NK-92 (cell line): ENCODE data around the gene TSPEAR.

Experiments
- DNase-seq: peaks from one replicate; lab custom pipeline; 2025; ENCODE audit not compliant: unreplicated experiment; lab: John Stamatoyannopoulos, UW

The TSPEAR gene

GRCh38 chr21:44455524-44456213 lies 255.7 kb downstream of the TSPEAR start:
- DNase-seq, result no peak

DNA sequence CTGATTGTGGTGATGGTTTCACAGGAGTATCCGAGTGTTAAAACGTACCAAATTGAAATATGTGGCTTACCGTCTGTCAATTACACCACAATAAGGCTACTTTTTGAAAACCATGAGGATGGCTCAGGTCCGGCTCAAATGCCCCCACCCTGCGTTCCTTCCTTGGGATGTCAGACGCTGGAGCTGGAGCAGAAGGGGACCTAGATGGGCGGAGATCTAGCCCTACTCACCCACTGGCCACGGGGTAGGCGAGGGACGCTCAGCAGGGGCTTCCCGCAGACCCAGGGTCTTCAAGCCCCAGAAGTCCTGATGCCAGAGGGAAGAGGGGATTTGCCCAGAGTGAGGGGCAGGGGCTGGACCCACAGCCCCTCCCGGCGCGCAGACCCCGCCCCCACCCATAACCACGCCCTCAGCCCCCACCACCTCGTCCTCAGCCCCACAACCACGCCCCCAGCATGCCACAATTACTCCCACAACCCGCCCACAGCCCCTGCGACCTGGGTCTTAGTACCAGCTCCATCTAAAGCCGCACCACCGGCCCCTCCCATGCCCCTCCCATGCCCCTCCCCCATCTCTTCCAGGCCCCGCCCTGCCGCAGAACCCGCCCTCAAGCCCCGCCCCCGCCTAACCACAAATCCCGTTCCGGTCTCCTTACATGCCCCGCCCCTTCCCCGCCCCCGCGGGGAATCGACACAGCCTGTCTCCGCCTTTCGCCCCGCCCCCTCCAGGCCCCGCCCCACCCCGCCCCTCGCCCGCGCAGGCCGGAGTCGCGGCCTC lies 256.4 kb downstream of the TSPEAR start, which contains the start of gene LRRC3:
Gene LRRC3, plus strand, starts transcription at position 764 of the 777 bp plus-strand sequence. CDS start 1,135 bp downstream, outside the sequence.
- DNase-seq, result no peak

GRCh38 chr21:44454058-44454457 lies 257.3 kb downstream of the TSPEAR start:
- no peak for DNase-seq

- DNase-seq, result no peak
Measured at GRCh38 chr21:44453120-44453519, 258.3 kb downstream of the TSPEAR start.

DNA sequence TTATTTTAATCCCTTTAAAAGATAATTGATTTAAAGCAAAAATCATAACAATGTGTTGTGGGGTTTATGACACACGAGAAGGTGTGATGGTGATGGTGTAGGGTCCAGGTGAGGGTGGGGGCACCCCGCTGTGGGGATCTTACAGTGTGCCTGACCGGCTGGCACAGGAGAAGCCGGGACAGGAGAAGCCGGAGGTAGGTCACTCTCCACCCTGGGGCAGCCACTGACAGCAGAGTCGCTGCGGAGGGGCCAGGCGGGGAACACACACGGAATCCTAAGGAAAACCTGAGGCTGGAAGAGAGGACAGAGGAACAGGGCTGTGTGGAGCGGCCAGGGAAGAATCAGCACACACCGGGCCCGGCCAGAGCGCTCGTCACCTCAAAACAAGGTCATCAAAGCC lies 260.4 kb downstream of the TSPEAR start:
- DNase-seq, result no peak

GRCh38 chr21:44450402-44450801 lies 261.0 kb downstream of the TSPEAR start:
- no peak for DNase-seq

DNA sequence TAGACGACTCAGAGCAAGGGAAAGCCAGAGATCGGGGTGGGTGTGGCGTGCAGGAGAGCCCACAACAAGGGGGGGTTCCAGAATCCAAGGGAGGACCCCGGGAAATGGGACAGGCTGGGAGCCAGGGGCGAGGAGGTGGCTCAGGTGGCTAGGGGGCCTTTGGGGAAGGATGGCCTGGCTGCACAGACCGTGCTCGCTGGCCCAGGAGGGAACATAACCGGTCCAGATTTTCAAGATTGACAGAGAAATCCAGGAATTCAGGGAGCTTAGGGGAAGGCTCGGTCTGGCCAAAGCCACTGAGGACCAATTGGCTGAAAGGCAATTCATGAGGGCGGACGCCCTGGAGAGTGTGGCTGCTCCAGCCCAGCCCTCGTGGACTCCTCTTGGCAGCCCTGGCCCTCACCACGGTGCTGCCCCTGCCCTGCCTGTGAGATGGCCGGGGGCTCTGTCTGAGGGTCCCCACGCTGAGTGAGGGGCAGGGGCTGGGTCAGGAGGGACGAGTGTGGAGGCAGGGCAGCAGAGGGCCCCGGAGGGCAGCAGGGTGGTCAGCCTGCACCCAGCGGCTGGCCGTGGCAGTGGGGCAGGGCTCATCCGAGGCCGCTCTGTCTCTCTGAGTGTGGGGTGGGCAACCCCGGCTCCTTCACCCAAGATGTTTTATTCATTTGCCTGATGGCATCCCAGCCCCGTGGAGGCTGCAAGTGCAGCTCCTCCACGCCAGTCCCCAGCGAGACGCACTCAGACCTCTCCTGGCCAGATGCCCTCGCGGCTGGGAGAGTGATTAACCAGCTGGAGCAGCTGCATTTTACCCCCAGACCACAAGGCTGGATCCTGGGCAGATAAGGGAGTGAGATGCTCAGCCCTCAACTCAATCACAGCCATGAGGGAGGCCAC lies 261.7 kb downstream of the TSPEAR start:
- DNase-seq, result no peak

- DNase-seq, result no peak
Measured at GRCh38 chr21:44448651-44449131, 262.7 kb downstream of the TSPEAR start.
